Motor neuron (in vitro differentiated cells): ENCODE measurements around the gene NIM1K. TPM values are rescaled to one million over a fixed set of nuclear protein-coding genes. Genes with fewer than 3 reads are reported as not detected.

ENCODE experiments used
- ATAC-seq, 8 experiments: fragments of 200-7000 bp; cut with Tn5 transposase; replicated peaks in 6 of 8; 2 replicates each; pipeline ENCODE4 v1.8.0; 2021; ENCODE audit warnings: mild to moderate bottlenecking in 8 of 8, moderate library complexity in 8 of 8
- H3K27ac ChIP-seq, 2 donors: fragments of 250-450 bp; sonication (Bioruptor Pico); 2 replicates each; pipeline ENCODE4 v1.9.0; 2021; ENCODE audit warnings: antibody characterized with exemption in 2 of 2, mild to moderate bottlenecking in 2 of 2, moderate library complexity in 1 of 2
- H3K4me1 ChIP-seq, 2 donors: fragments of 250-450 bp; sonication (Bioruptor Pico); replicated peaks in 1 of 2; 2 replicates each; pipeline ENCODE4 v1.6.1; 2021; ENCODE audit warnings: antibody characterized with exemption in 2 of 2, mild to moderate bottlenecking in 2 of 2, moderate library complexity in 1 of 2
- H3K4me3 ChIP-seq, 5 donors: fragments of 250-450 bp; sonication (Bioruptor Pico); 2 replicates each; pipeline ENCODE4 v1.9.0; 2021; ENCODE audit warnings: antibody characterized with exemption in 5 of 5, mild to moderate bottlenecking in 5 of 5, moderate library complexity in 4 of 5
- WGBS, 10 experiments: fragments of 450-650 bp; shearing (Covaris generic); methylation state at CpG; one replicate each; pipeline ENCODE4 v1.0.0; 2022; 5-methylcytosine and 5-hydroxymethylcytosine counted together
- in situ Hi-C, 9 experiments: fragments of 400-800 bp; cut with MboI; loops; one replicate each; pipeline ENCODE4 v1.15.0; 2021; ENCODE audit warnings: low sequenced_read_pairs in 9 of 9, low pct_unique_long_range_greater_than_20kb in 2 of 9; ENCODE audit not compliant: unreplicated experiment in 9 of 9
- total RNA-seq, 8 experiments: library from RNA; unstranded; fragments of 300-600 nt; gene quantifications; 2 replicates each; pipeline versions ENCODE4 v1.2.3 to v1.2.4, GENCODE V29; 2022

NIM1K gene
- total RNA-seq, 8 experiments from 2014 or later: 1.5 to 14.7 (median 5.0) TPM

DNA sequence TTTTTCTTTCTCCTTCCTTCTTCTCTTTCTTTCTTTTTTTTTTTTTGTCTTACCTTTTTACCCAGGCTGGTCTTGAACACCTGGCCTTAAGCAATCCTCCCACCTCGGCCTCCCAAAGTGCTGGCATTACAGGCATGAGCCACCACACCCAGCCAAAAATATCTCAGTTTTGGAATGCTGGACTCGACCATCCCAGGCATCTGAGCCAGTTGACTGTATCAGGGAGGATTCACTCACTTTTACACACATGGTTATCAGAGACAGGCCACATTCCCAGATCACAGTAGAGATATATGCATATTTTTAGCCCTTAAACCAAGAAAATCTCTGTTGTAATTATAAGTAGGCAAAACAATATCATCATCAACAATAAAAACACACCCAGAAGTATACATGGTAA is 21.9 kb downstream of the NIM1K start:
- in situ Hi-C loops: no loop called here
- ATAC-seq: no peak
- no peaks in the 10 kb centered on the region for H3K4me1 ChIP-seq
- no peak overlapping the region for H3K27ac ChIP-seq
- H3K4me3 ChIP-seq: no peak overlapping the region
- 17 to 100% (median 57%) methylated on average over 1 to 2 of the region's 2 CpGs; no CpG with 5 or more reads in 1 of the 10 experiments for WGBS, 10 experiments

DNA sequence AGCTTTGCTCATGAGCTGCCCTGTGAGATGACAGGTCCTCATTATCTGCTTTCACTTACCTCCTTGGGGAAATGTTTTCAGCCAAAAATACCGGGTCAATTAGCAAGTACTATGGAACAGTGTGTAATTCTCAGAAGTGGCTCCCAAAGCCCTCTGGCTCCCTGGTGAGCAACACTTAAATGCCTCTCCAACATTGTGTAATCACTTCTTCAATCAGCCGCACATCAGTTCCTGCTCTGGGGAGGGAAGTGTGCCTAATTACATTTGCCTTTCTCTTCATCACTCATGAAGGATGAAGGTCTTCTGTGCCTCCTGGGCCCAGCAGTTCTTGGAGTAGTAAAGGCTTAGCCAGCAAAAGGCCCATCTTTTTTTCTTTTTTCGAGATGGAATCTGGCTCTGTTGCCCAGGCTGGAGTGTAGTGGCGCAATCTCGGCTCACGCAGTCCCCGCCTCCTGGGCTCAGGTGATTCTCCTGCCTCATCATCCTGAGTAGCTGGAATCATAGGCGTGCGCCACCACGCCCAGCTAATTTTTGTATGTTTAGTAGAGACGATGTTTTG is 23.1 kb downstream of the NIM1K start:
- peak overlapping the region in 1 of 2 donors; percentile 49 for H3K27ac ChIP-seq
- no peak overlapping the region for H3K4me3 ChIP-seq
- ATAC-seq: peak in 3 of 8 experiments; percentile 90 to 98 (median 93)
- H3K4me1 ChIP-seq: no peaks in the 10 kb centered on the region
- in situ Hi-C loops: no loop called here
- 17 to 100% (median 78%) methylated on average over 1 to 10 of the region's 11 CpGs; no CpG with 5 or more reads in 1 of the 10 experiments for WGBS, 10 experiments

GRCh38 chr5:43216941-43217340 is 24.9 kb downstream of the NIM1K start:
- Histone ChIP-seq H3K27ac (no peak overlapping the region), H3K4me1 (no peaks in the 10 kb centered on the region), H3K4me3 (no peak overlapping the region)
- no peak for ATAC-seq
- in situ Hi-C loops: no loop called here
- WGBS, 10 experiments: 33 to 100% (median 66%) methylated on average over 1 to 2 of the region's 2 CpGs

DNA sequence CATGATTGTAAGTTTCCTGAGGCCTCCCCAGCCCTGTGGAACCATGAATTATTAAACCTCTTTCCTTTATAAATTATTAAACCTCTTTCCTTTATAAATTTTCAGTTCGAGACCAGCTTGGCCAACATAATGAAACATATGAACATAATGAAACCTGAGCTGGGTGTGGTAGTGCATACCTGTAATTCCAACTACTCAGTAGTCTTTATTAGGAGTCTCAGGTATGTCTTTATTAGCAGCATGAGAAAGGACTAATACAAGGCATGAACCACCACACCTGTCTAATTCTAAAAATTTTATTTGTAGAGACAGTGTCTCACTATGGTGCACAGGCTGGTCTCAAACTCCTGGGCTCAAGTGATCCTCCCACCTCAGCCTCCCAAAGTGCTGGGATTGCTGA is 27.1 kb downstream of the NIM1K start:
- ATAC-seq: no peak
- no peak overlapping the region for H3K4me3 ChIP-seq
- H3K4me1 ChIP-seq: no peaks in the 10 kb centered on the region
- in situ Hi-C loops: no loop called here
- 57 to 100% (median 88%) methylated on average over 1 of the region's 1 CpG; no CpG with 5 or more reads in 3 of the 10 experiments for WGBS, 10 experiments
- H3K27ac ChIP-seq: no peak overlapping the region

DNA sequence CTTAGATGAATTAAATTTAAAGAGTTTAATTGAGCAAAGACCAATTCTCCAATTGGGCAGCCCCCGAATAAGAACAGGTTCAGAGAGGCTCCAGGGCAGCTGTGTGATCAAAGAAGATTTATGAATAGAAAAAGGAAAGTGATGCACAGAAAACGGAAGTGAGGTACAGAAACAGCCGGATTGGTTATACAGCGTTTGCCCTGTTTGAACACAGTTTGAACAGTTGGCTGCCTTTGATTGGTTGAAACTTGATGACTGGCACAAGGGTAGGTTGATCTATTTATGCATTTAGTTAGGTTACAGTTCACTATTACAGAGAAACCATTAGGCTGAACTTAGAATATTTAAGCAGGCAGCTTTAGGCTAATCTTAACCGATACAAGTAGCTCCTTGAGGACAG is 29.5 kb downstream of the NIM1K start:
- Histone ChIP-seq H3K27ac (no peak overlapping the region), H3K4me3 (no peak overlapping the region), H3K4me1 (no peaks in the 10 kb centered on the region)
- 58 to 100% (median 88%) methylated on average over 3 to 5 of the region's 5 CpGs for WGBS, 10 experiments
- no peak for ATAC-seq
- in situ Hi-C loops: loop anchor here in 1 of 9 experiments (10.0 kb wide), 1 partner anchor 163 kb away; no protein-coding TSS in a partner anchor

DNA sequence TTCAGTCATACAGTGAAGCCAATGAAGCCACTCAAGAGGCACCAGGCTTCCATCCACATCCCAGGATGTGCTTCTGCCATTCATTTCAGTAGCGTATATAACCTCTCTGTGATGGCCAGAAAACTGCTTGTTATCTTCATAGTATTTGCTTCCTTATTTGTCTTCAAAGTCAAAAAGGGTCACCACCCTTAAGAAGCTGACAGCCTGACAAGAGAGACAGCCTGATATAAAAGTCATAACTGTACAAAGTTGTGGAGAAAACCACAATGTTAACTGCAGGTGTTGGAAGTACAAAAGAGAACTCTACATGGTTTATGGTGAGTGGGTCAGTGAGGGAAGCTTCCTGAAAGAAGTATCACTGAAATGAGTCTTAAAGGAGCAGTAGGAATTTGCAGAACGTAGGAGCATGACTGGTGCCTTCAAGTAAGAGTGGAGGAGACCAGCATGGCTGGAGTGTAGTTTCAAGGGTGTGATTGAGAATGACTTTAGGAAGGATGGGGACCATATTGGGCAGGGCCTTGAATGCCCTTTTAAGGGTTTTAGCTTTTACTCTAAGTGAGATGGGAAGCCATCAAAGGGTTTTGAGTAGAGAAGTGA is 33.7 kb downstream of the NIM1K start:
- 0 to 93% (median 75%) methylated on average over 1 to 2 of the region's 2 CpGs; no CpG with 5 or more reads in 3 of the 10 experiments for WGBS, 10 experiments
- in situ Hi-C loops: loop anchor here in 1 of 9 experiments (10.0 kb wide), 1 partner anchor 159 kb away; no protein-coding TSS in a partner anchor

DNA sequence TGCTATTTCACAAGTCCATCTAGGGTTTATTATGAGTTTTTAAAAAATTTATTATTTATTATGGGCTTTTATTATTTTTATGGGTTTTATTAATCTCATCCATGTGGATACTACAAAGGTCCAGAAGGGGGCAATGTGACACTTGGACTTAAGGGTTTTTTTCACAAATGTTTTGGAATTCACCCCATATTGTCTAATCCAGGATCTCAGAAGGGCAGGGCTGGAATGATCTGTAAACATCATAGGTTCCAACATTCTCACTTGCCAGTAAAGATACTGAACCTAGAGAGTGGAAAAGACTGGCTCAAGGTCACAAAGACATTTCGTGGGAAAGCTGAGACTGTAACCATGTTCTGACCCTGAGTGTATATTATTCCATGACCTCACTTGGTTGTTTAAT is 35.6 kb downstream of the NIM1K start:
- in situ Hi-C loops: loop anchor here in 1 of 9 experiments (10.0 kb wide), 1 partner anchor 157 kb away; no protein-coding TSS in a partner anchor
- Histone ChIP-seq H3K4me3 (no peak overlapping the region), H3K4me1 (no peaks in the 10 kb centered on the region), H3K27ac (no peak overlapping the region)
- WGBS, 10 experiments: 0 to 100% (median 78%) methylated on average over 1 of the region's 1 CpG; no CpG with 5 or more reads in 2 of the 10 experiments
- ATAC-seq: peak in 3 of 8 experiments; percentile 20 to 51 (median 22)

More for the DNA sequence above, 33.7 kb downstream of the NIM1K start:
- Histone ChIP-seq H3K27ac (no peak overlapping the region), H3K4me1 (no peaks in the 10 kb centered on the region), H3K4me3 (no peak overlapping the region)
- ATAC-seq: no peak

GRCh38 chr5:43230707-43231106 is 38.7 kb downstream of the NIM1K start:
- in situ Hi-C loops: no loop called here
- peak in 3 of 8 experiments; percentile 96 to 98 (median 97) for ATAC-seq

GRCh38 chr5:43231977-43232376 is 40.0 kb downstream of the NIM1K start:
- peak in 1 of 8 experiments; percentile 70 for ATAC-seq
- 15 to 100% (median 83%) methylated on average over 1 to 3 of the region's 3 CpGs; no CpG with 5 or more reads in 3 of the 10 experiments for WGBS, 10 experiments

More at GRCh38 chr5:43230707-43231106, 38.7 kb downstream of the NIM1K start:
- no peaks in the 10 kb centered on the region for H3K4me1 ChIP-seq
- H3K27ac ChIP-seq: no peak overlapping the region
- WGBS, 10 experiments: 0 to 100% (median 20%) methylated on average over 1 to 3 of the region's 3 CpGs; no CpG with 5 or more reads in 3 of the 10 experiments
- H3K4me3 ChIP-seq: no peak overlapping the region

GRCh38 chr5:43232943-43233833 is 41.2 kb downstream of the NIM1K start:
- Histone ChIP-seq H3K4me1 (no peaks in the 10 kb centered on the region), H3K4me3 (no peak overlapping the region), H3K27ac (no peak overlapping the region)
- WGBS, 10 experiments: 80 to 96% (median 89%) methylated on average over 3 to 12 of the region's 15 CpGs
- no peak for ATAC-seq
- in situ Hi-C loops: no loop called here

More at GRCh38 chr5:43231977-43232376, 40.0 kb downstream of the NIM1K start:
- H3K4me3 ChIP-seq: no peak overlapping the region
- in situ Hi-C loops: no loop called here
- no peak overlapping the region for H3K27ac ChIP-seq
- no peaks in the 10 kb centered on the region for H3K4me1 ChIP-seq

DNA sequence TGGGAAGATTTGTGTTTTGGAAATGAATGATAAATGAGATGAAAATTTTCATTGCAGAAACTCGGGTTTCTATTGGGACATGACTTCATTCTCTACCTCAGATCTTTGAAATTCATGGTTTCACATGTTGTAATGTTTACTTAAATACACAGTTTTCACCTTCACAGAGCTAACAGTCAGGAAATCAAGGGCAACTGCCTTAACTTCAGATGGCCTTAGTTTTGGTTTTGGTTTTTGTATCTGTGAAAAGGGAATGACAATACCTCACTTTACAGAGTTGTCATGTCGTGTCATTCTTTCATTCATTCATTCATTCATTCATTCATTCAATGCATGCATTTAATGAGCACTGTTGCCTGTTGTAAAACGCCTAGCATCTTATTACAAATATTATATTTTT is 41.9 kb downstream of the NIM1K start:
- in situ Hi-C loops: no loop called here
- Histone ChIP-seq H3K27ac (no peak overlapping the region), H3K4me1 (no peaks in the 10 kb centered on the region), H3K4me3 (no peak overlapping the region)
- no peak for ATAC-seq
- WGBS, 10 experiments: 22 to 69% (median 55%) methylated on average over 1 to 3 of the region's 3 CpGs; no CpG with 5 or more reads in 2 of the 10 experiments

GRCh38 chr5:43236653-43237355 is 44.8 kb downstream of the NIM1K start:
- no peak overlapping the region for H3K4me3 ChIP-seq
- in situ Hi-C loops: no loop called here

More at GRCh38 chr5:43236653-43237355, 44.8 kb downstream of the NIM1K start:
- 60 to 100% (median 72%) methylated on average over 1 to 5 of the region's 5 CpGs for WGBS, 10 experiments
- Histone ChIP-seq H3K27ac (no peak overlapping the region), H3K4me1 (no peaks in the 10 kb centered on the region)
- ATAC-seq: no peak
